Mucosa of descending colon (tissue), 3 donors: ENCODE data around the gene ULK1. TPM values are rescaled to one million over a fixed set of nuclear protein-coding genes. Genes with fewer than 3 reads are reported as not detected.

ENCODE experiments used
- ATAC-seq: fragments of 200-7000 bp; cut with Tn5 transposase; one replicate; pipeline ENCODE4 v1.9.1; 2020; ENCODE audit warnings: mild to moderate bottlenecking, moderate library complexity
- DNase-seq, 3 donors: peaks; one replicate each; pipeline ENCODE4 v3.0.0-alpha.2; 2020
- H3K36me3 ChIP-seq: fragments of 200-600 bp; one replicate; pipeline ENCODE4 v1.8.0; 2021; ENCODE audit warnings: low read depth, mild to moderate bottlenecking
- H3K4me1 ChIP-seq: fragments of 200-600 bp; one replicate; pipeline ENCODE4 v1.8.0; 2021; ENCODE audit warnings: low read depth, mild to moderate bottlenecking
- H3K4me3 ChIP-seq: fragments of 200-600 bp; one replicate; pipeline ENCODE4 v1.8.0; 2021; ENCODE audit warnings: mild to moderate bottlenecking
- H3K9me3 ChIP-seq: fragments of 200-600 bp; one replicate; pipeline ENCODE4 v1.8.0; 2021; ENCODE audit warnings: mild to moderate bottlenecking
- intact Hi-C, 2 donors: fragments of 100-400 bp; cut with DNase I in 1 of 2; cut with micrococcal nuclease in 1 of 2; formaldehyde crosslinking; loops; one replicate each; pipeline versions ENCODE4 v1.11.0 to v1.11.1; 2022; cut with DNase I, micrococcal nuclease
- total RNA-seq, 3 donors: library from RNA; stranded (reverse); fragmentation: NEBNext Ultra II Directional in 2 of 3; extraction: Animal tissue kit (Norgen Biotek cat#: 25700) in 2 of 3; gene quantifications; one replicate each; pipeline versions ENCODE4 v1.2.1 to v1.2.4, GENCODE V29; 2021 to 2023
- TF ChIP-seq, protein P1 (sequence below): fragments of 200-600 bp; IDR thresholded peaks from one replicate; pipeline ENCODE4 v1.8.0; 2022; ENCODE audit warnings: antibody characterized with exemption, mild to moderate bottlenecking
- donor health status: DM: no; HTN: no; CAD: no; lungs with moderate emphysema.
- donor health status: DM: no; HTN: no; CAD: no.
- donor health status: DM: no; HTN: yes; CAD: no.

The ULK1 gene
- total RNA-seq, 3 donors from 2014 or later: 20.0 to 60.4 (median 28.3) TPM

DNA sequence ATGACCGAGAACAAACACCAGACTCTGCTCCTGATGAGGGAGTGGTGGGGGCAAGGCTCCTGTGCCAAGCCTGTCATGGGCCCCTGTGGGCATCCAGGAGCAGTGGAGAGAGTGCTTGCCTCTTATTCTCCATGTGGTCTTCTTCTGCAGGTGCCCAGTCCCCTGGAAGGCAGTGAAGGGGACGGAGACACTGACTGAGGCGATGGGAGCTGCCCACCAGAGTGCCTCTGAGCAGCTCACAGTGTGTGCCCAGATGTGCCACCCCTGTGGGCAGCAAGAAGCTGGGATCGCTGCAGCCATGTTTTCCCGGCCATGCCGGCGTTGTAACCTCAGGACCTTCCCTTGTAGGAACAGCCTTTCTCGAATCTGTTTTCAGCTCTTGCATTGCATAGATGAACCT is 49.0 kb downstream of the ULK1 start:
- no peaks in the 10 kb centered on the region for H3K36me3 ChIP-seq
- no peak overlapping the region for H3K4me3 ChIP-seq
- TF ChIP-seq, protein P1, sequence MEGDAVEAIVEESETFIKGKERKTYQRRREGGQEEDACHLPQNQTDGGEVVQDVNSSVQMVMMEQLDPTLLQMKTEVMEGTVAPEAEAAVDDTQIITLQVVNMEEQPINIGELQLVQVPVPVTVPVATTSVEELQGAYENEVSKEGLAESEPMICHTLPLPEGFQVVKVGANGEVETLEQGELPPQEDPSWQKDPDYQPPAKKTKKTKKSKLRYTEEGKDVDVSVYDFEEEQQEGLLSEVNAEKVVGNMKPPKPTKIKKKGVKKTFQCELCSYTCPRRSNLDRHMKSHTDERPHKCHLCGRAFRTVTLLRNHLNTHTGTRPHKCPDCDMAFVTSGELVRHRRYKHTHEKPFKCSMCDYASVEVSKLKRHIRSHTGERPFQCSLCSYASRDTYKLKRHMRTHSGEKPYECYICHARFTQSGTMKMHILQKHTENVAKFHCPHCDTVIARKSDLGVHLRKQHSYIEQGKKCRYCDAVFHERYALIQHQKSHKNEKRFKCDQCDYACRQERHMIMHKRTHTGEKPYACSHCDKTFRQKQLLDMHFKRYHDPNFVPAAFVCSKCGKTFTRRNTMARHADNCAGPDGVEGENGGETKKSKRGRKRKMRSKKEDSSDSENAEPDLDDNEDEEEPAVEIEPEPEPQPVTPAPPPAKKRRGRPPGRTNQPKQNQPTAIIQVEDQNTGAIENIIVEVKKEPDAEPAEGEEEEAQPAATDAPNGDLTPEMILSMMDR: no peak
- intact Hi-C loops: no loop called here
- no peak for DNase-seq
- no peaks in the 10 kb centered on the region for H3K9me3 ChIP-seq
- H3K4me1 ChIP-seq: peaks cover 9% of the 10 kb centered on the region
- no peak for ATAC-seq

DNA sequence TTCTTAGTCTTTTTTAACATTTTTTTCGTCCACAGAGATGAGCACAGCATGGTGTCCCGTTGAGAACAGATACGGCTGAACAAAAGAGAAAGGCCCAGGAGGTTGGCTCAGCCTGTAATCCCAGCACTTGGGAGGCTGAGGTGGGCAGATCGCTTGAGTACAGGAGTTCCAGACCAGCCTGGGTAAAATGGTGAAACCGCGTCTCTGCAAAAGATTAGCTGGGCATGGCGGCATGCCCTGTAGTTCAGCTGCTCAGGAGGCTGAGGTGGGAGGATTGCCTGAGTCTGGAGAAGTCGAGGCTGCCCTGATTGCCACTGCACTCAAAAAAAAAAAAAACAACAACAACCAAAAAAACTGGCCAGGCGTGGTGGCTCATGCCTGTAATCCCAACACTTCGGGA is 49.5 kb downstream of the ULK1 start:
- TF ChIP-seq, protein P1: no peak
- intact Hi-C loops: no loop called here
- DNase-seq (no peak), ATAC-seq (no peak)
- no peaks in the 10 kb centered on the region for H3K9me3 ChIP-seq
- peaks cover 11% of the 10 kb centered on the region for H3K4me1 ChIP-seq
- no peaks in the 10 kb centered on the region for H3K36me3 ChIP-seq
- H3K4me3 ChIP-seq: no peak overlapping the region

DNA sequence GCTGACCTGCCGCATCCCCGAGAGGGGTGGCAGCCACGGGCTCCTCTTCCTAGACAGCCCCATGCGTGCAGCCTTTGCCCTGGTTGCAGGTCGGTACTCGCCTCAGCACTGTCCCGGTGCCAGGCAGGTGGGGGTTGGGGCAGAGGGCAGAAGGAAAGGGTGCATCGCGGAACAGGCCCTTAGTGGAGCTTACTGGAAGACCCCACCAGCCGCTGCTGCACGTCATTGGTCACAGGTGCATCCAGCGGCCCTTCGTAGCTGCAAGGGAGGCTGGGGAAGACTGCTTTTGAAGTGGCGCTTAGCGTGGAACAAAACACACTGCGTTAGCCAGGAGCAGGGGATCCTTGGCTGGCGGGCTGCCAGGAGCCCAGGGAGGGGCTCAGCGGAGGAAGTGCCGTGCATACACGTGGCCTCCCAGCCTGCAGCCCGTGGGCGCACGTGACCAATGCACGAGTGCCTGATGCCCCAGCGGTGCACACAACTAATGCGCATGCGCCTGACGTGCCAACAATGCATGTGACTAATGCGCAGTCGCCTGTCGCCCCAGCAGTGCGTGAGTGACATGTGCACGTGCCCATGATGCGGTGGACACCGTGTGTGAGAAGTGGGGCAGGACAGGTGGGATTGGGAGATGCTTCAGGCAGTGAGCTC is 50.3 kb downstream of the ULK1 start:
- Histone ChIP-seq H3K4me3 (no peak overlapping the region), H3K9me3 (no peaks in the 10 kb centered on the region), H3K36me3 (no peaks in the 10 kb centered on the region), H3K4me1 (peaks cover 8% of the 10 kb centered on the region)
- intact Hi-C loops: no loop called here
- DNase-seq (no peak), ATAC-seq (no peak)
- TF ChIP-seq, protein P1: no peak

DNA sequence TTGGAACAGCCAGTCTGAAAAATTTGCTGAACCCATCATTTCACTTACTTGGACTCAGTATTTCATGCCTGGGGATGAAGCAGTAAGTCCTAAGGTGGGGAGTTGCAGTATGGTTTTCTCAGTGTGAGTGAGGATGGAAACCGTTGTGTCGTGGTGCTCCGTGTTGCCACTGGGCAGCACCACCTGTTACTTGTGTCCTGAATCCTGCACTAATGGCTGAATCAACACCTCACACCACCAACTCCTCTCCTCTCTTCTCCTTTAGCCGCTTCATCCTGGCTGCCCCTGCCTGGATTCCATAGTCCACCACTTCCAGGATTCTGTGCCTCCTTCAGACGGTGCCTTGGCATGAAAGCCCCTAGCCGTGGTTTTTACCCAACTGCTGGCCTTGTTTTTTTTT is 52.3 kb downstream of the ULK1 start:
- Histone ChIP-seq H3K4me3 (no peak overlapping the region), H3K9me3 (no peaks in the 10 kb centered on the region), H3K36me3 (no peaks in the 10 kb centered on the region), H3K4me1 (peaks cover 14% of the 10 kb centered on the region)
- DNase-seq (no peak), ATAC-seq (no peak)
- TF ChIP-seq, protein P1: no peak
- intact Hi-C loops: no loop called here

DNA sequence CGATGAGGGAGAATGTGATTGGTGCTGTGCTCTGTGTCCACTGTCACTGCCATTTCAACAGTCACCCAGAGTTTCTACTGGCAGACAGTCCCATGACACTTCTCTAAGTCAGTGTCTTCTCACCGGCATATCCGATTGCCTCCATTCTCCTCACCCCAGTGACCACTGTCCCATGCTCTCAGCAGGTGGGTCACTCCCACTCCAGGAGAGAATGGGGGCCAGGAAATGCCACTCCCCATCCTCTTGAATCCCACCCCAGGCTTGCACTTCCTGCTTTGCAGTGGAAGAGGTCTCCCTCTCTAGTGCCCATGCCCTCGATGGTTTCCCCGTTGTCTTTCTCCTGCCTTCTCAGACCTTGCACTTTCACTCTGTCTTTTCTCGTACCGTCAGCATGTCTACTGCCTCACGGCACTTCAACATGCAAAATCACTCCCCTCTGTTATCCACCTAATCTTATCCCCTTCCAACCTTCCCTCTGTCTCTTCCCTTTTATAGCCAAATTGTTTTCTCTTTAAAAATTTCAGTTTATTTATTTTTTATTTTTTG is 53.1 kb downstream of the ULK1 start:
- Histone ChIP-seq H3K36me3 (no peaks in the 10 kb centered on the region), H3K9me3 (no peaks in the 10 kb centered on the region), H3K4me1 (peaks cover 14% of the 10 kb centered on the region), H3K4me3 (no peak overlapping the region)
- intact Hi-C loops: no loop called here
- TF ChIP-seq, protein P1: no peak
- DNase-seq (no peak), ATAC-seq (no peak)
